NCI-H748 treated with DMSO at 0.1 percent for 48 hours (cell line): ENCODE measurements around the gene CRAMP1.

Source experiments
- DNase-seq: peaks from one replicate; lab custom pipeline; 2025; lab: John Stamatoyannopoulos, UW

Gene CRAMP1

DNA sequence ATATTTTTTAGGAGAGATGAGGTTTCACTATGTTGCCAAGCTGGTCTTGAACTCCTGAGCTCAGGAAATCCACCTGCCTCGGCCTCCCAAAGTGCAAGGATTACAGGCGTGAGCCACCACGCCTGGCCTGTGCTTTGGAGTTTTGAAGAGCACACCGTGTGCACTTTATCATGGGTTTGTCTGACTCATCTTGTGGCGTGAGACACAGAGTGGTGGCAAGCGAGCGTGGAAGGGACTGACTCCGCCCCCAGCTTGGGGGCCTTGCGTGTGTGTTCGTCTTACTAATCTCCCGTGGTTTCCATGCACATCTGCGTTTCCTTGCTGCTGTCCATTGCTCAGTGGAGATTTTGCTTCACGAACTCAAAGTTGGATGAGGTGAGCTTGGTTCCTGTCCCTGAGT lies 22.9 kb downstream of the CRAMP1 start:
- no peak for DNase-seq

DNA sequence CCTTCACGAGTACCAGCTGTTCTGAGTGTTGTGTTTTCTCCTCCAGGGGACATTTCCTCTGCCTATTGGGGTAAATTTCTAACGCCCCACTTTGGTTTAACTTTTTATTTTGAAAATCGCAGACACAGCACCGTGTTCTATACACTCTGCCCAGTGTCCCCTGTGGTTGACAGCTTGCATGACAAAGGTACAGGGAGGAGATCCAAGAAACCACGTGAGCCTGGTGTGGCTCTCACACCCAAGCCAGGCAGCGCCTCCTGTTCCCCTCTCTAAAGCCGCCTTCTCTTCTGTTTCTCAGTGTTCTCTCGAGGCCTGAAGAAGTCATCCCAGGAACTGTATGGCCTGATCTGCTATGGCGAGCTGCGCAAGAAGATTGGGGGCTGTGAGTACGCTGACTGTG lies 25.4 kb downstream of the CRAMP1 start:
- no peak for DNase-seq

DNA sequence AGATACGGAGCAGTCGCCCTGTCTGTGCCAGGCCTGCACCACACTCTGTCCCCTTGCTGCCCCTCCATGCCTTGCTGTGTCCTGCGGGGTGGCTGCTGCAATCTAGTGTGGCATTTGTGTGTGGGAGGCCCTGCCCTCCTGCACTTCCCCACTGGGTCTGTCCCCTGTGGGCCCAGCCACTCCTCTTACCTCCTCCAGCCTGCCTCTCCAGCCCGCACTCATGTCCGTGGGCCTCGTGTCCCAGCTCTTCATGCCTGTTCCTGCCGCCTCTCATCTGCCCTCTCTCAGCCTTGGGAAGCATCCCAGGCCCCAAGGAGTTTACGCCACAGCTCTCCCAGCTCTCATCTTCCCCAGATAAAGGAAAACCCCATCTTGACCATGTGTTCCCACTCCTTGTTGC lies 26.6 kb downstream of the CRAMP1 start:
- no peak for DNase-seq

- DNase-seq = no peak
These were observed 27.1 kb downstream of the CRAMP1 start for GRCh38 chr16:1639282-1639681.

DNA sequence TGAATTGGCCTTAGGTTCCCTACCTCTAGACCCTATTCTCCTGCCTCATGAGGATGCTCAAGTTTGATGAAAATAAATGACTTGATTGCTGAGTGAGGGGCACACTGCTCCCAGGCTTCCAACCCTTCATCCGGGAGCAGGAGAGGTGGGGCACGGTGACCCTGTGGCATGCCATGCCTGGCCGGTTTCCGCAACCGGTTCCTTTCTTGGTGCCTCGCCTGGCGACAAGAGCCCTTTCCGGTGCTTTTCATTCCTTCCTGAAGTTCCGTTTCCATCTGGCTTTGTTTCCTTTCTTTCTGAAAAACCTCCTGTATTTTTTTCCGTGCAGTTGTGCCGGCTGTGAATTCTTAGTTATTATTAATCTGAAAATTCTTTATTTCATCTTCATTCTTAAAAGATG lies 27.7 kb downstream of the CRAMP1 start:
- DNase-seq = no peak

- no peak for DNase-seq
These were observed 28.2 kb downstream of the CRAMP1 start for GRCh38 chr16:1640261-1640941.

DNA sequence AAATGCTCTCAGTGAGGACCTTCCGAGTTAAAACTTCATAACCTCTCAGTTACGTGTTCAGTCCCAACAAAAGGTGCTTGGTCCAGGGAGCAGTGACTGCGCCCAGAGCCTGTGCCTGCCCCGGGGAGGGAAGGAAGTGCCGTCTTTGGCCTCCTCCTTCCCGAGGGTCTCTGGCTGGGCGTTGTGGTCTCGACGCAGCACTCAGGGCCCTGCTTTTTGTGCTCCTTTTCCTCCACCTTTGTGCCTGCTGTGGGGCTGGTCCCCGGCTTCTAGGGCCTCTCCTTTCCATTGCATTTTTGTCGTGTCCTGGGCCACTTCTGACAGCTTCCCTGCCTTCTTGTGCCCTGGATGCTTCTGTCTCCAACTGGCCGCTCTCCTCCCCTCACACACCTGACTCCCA lies 29.1 kb downstream of the CRAMP1 start:
- DNase-seq = no peak

DNA sequence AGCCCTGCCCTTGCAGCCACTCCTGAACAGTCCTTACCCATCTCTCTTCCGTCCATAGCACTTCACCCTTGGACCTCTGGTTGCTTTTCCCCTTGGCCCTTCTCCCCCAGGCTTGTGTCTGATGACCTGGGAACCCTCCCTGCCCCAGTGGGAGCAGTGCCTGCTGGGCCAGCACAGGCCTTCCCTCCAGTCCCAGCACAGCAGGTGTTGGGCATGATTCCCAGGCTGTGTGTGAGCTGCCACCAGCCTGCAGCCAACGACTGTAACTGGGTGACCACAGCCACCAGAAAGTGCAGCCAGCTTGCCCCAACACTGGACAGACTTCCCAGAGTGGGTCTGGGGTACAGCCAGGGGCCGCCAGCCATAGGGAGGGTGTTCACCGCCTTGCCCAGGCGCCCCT lies 30.0 kb downstream of the CRAMP1 start:
- DNase-seq = no peak

- DNase-seq = no peak
These were observed 30.6 kb downstream of the CRAMP1 start for GRCh38 chr16:1642753-1643152.

- DNase-seq = no peak
These were observed 31.4 kb downstream of the CRAMP1 start for GRCh38 chr16:1643521-1643920.

DNA sequence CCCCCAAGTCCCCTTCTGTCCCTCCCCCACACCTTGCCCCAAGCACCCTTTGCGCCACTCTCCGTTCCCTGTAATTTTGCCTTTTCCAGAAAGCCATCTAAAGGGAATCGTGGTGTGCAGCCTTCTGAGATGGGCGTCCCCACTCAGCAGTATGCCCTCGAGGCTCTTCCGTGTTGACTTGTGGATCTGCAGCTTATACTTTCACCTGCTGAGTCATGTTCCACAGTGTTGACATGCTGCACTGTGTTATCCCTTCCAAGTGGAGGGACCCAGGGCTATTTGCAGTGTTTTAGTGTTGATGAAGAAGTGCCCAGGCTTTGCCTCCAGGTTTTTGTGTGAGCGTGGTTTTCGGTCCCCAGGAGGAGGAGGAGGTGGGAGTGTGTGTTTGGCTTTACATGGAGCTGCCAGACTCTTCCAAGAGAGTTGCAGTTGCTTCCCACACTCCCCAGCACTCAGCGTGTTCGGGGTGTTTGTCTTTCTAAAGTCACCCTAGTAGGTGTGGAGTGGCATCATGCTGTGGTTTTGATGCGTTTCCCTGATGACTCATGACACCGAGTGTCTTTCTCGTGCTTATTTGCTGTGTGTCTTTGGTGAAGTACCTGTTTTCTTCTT lies 33.9 kb downstream of the CRAMP1 start:
- DNase-seq = no peak

DNA sequence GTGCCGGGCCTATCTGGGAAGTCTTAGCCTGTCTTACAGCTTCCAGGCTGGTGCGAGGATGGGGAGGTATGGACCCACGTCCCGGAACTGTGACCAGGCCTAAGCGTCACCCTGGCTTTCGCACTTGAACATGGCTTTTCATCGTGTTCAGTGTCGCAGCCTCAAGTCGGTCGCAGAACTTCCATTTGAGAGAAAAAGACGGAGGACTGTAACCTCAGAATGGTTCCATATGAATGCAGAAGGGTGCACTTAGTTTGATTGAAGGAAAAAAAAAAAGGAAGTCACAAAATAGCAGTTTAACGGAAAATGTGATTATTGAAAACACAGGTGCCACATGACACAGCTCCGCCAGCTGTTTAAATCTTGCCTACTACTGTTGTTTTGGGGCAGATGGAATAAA lies 35.7 kb downstream of the CRAMP1 start:
- no peak for DNase-seq

DNA sequence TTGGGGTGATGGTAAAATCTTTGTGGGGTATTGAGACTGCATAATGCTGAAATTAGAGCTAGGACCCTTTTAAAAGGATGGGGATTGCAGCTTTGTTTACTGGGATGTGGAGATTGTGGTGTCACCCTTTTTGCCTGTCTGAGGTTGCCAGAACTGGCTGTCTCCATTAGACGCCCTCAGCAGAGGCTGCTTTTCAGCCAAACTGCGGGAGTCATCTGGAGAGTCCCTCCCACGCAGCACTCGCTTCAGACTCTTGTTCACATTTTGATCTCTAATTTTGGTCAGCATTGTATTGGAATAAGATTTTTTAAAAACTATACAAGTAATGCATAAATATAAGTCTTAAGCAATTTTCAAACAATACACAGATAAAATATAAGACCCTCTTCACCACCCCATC lies 38.0 kb downstream of the CRAMP1 start:
- DNase-seq = no peak

DNA sequence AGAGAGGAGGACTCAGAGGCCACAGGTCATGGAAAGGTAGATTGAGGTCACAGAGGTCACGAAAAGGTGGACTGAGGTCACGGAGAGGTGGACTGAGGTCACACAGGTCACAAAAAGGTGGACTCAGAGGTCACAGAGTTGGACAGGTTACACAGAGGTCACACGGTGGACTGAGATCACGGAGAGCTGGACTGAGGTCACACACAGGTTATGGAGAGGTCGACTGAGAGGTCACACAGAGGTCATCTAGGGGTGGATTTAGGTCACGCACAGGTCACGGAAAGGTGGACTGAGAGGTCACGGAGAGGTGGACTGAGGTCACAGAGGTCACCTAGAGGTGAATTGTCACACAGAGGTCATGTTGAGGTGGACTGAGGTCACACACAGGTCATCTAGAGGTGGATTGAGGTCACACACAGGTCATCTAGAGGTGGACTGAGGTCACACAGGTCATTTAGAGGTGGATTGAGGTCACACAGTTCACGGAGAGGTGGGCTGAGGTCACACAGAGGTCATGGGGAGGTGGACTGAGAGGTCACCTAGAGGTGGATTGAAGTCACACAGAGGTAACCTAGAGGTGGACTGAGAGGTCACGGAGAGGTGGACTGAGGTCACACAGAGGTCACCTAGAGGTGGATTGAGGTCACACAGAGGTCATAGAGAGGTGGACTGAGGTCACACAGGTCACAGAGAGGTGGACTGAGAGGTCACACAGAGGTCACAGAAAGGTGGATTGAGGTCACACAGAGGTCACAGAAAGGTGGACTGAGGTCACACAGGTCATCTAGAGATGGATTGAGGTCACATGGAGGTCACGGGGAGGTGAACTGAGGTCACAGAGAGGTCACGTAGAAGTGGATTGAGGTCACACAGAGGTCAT lies 39.2 kb downstream of the CRAMP1 start:
- DNase-seq = no peak

- DNase-seq = no peak
These were observed 39.8 kb downstream of the CRAMP1 start for GRCh38 chr16:1651974-1652312.

DNA sequence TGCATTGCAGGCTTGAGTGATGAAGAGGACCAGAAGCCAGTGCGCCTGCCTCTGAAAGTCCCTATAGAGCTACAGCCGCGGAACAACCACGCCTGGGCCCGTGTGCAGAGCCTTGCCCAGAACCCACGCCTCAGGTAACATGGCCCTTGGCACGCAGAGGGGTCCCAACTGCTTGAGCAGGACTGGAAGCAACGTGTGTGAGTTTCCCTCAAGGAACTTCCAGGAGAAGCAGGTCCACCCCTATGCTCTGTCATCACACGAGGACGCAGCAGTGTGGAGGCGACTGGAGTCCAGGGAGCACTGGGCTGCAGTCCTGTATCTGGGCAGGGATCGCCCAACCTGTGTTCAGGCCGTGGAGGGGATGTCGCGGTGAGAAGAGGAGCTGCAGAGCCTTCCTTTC lies 40.9 kb downstream of the CRAMP1 start:
- no peak for DNase-seq

GRCh38 chr16:1654505-1655268 lies 42.5 kb downstream of the CRAMP1 start:
- DNase-seq = no peak

DNA sequence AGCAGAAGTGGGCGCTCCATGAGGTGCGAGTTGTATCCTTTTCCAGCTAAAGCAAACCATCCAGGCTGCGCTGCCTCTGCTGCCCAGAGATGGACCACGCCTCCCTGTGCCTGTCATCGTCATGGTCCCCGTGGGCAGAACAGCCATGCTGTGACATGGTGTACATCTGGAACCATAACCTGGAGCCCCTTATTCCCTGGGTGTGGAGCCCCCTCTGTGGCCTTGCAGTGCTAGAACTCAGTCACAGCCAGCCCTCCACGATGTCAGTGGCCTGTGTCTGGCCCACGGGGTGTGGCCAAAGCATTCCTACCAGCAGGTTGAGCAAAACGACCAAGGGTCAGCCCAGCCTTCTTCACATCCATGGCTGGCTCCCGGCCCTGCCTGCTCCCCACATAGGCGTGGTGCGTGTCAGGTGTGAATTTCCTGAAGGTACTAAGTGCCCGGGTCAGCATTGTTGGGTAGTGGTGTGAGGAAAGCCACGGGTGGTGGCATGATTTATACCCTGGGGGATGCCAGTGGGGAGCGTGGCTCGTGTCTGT lies 43.2 kb downstream of the CRAMP1 start:
- no peak for DNase-seq

- DNase-seq = no peak
These were observed 44.0 kb downstream of the CRAMP1 start for GRCh38 chr16:1655909-1656807.

GRCh38 chr16:1656808-1657617 lies 44.9 kb downstream of the CRAMP1 start:
- DNase-seq = no peak
